Measurements from ENCODE around the gene PLEKHN1. TPM values are rescaled to one million over a fixed set of nuclear protein-coding genes. Genes with fewer than 3 reads are reported as not detected.

PLEKHN1 gene
- total RNA-seq, 1 donor from 2014 or later = 1.6 TPM

GRCh38 chr1:1024149-1024770 lies 58.0 kb downstream of the PLEKHN1 start:
- DNase-seq (ENCODE audit: low read depth) = no peak
- FAIRE-seq = peak; percentile 75
- no peaks in the 10 kb centered on the region for H3K27me3 ChIP-seq (ENCODE audit: control insufficient read depth, insufficient read depth, low read length)
- H3K4me3 ChIP-seq (ENCODE audit: low read depth, low read length) = no peak overlapping the region
- no peak for TF ChIP-seq CTCF (IDR thresholded peaks at IDR 0.05; ENCODE audit: insufficient read depth, low read length, severe bottlenecking)
- peaks cover 33% of the 10 kb centered on the region for H3K36me3 ChIP-seq (ENCODE audit: control insufficient read depth, insufficient read depth, low read length)

GRCh38 chr1:1024771-1025699 lies 58.8 kb downstream of the PLEKHN1 start:
- peak; percentile 83 for DNase-seq (ENCODE audit: low read depth)
- peaks cover 33% of the 10 kb centered on the region for H3K36me3 ChIP-seq (ENCODE audit: control insufficient read depth, insufficient read depth, low read length)
- H3K27me3 ChIP-seq (ENCODE audit: control insufficient read depth, insufficient read depth, low read length) = no peaks in the 10 kb centered on the region
- TF ChIP-seq CTCF (IDR thresholded peaks at IDR 0.05; ENCODE audit: insufficient read depth, low read length, severe bottlenecking) = no peak
- no peak for FAIRE-seq
- H3K4me3 ChIP-seq (ENCODE audit: low read depth, low read length) = peak overlapping the region; percentile 36

Other genes starting within 250 kb of the PLEKHN1 start
- gene SAMD11, start 42.6 kb upstream of the PLEKHN1 start, total RNA-seq = 0.51 and 0.53 TPM in 2 replicates
- gene NOC2L, start 7.2 kb upstream of the PLEKHN1 start, total RNA-seq = 116 and 128 TPM in 2 replicates
- 4.5 and 6.8 TPM in 2 replicates for gene KLHL17, start 5.9 kb upstream of the PLEKHN1 start, total RNA-seq
- gene PERM1, start 15.6 kb downstream of the PLEKHN1 start, total RNA-seq = under 0.01 TPM in 1 of 2 replicates, not detected in the other
- 42.6 and 83.5 TPM in 2 replicates for gene HES4, start 33.6 kb downstream of the PLEKHN1 start, total RNA-seq
- gene ISG15, start 47.0 kb downstream of the PLEKHN1 start, total RNA-seq = 18.2 and 25.7 TPM in 2 replicates
- gene AGRN, start 53.6 kb downstream of the PLEKHN1 start, total RNA-seq = 117 and 132 TPM in 2 replicates
- gene RNF223, start 107.8 kb downstream of the PLEKHN1 start, total RNA-seq = 9.0 and 14.6 TPM in 2 replicates
- gene C1orf159, start 149.6 kb downstream of the PLEKHN1 start, total RNA-seq = 5.9 and 8.2 TPM in 2 replicates
- gene TTLL10, start 207.4 kb downstream of the PLEKHN1 start, total RNA-seq = not detected in 2 replicates
- 1.7 TPM in 1 of 2 replicates, not detected in the other for gene TNFRSF18, start 240.1 kb downstream of the PLEKHN1 start, total RNA-seq
- 0.13 TPM in 1 of 2 replicates, not detected in the other for gene TNFRSF4, start 247.7 kb downstream of the PLEKHN1 start, total RNA-seq

All from bronchial epithelial cell (primary cell).